ENCODE measurements around the gene KLRD1.
"Not testable (repeated sequence)": the region's sequence is repeated elsewhere in the genome, so short reads cannot be mapped to it uniquely, and the experiment has no call there.

The KLRD1 gene

DNA sequence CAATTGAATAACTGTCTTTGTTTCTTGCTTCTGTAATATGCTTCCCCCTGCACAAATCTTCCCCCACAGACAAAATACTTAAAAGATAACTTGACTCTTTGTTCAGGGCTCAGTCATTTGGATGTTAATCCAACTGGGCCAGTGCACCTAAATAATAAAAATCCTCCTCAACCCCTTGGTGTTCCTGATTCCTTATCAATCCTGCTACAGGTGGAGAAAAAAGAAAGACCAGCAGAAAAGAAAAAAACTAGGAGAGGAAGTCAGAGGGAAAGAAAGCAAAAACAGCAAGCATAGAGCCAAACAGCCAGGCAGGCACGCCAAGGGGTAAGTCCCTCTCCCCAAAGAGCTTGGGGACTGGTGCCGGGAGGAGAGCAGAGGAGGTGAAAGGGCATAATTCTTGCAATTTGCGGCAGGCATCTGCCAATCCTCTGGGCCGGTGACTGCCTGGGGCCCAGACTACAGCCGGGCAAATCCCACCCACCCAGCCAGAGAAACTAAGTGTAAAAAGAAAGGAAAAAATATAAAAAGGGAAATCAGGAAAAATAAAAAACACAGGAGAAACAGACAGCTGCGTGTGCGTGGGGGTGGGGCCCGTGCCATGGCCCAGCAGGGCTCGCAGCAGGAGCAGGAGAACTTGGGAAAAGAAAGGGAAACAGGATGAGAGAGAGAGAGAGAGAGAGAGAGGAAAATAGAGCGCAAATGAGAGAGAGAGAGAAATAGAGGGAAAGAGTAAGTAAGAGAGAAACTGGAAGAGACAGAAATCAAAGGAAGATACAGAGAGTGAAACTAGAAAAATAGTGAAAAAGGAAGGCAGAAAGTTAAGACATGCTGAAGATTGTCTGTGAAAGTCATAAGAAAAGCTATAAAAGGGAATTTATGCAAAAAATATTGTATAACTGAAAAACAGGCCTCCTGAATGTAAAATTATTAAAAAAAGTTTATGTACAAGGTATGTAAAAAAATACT, 60.8 kb downstream of the KLRD1 start:
- peak in 7 of 56 donors; percentile 32 to 49 (median 41) for DNase-seq

DNA sequence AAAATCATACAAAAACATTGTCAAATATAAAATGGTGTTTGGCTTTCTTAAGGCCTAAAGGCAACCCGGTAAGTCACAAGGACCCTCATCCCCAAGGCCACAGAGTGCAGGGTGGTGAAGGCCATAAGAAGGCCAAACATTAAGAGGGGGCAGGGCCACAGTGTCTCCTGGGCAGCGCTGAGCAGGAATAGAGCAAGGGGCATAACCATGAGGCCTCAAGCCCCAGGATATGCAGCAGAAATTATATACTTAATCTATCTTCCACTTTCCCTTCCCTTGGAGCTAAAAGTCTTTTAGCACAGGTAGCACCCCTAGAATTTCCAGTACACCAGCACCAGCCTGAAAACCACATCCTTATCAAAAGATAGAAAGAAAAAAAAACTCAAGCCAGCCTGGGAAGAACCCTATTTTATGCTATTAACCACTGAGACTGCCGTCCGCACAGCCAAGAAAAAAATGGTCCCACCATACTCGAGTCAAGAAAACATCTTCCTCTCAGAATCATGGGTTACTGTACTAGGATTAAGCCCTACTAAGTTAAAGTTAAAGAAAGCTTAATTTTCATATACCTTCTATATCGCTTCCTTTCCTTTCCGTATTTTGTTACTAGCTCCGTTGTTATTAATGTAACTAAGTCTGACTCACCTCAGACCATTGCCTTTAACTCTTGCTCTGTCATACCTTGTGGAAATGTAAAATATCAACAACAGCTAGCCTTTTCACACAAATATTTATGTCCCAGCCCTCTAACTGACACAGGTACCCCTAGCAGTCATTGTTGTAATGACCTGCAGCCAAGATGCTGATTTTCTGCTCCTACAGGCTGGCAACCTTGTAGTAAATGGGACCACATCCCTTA, 62.1 kb downstream of the KLRD1 start:
- DNase-seq: no peak

DNA sequence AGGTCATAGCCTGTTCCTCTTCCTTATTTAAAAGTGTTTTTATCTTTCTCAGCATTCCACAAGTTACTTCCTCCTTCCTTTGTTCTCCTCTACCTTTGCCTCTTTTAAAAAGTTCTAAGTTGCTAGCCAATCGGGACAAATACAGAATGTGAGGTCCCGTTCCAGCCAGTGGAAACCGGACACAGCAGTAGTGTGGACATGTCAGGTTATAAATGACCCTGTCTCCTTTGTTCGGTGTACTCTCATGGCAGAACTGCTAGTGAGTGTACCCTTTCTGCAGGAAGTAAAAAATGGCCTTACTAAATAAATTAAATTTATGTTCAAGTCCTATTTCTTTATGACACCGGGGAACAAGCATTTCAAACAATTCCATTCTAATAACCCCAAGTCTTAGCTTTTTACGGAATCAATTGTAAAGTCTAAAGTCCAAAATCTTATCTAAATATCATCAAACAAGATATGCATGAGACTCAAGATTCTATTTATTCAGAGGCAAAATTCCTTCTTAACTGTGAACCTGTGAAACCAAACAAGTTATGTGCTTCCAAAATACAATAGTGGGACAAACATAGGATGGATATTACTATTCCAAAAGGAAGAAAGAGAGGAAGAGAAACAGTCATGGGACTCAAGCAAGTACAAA, 64.3 kb downstream of the KLRD1 start:
- DNase-seq: not testable (repeated sequence)

DNA sequence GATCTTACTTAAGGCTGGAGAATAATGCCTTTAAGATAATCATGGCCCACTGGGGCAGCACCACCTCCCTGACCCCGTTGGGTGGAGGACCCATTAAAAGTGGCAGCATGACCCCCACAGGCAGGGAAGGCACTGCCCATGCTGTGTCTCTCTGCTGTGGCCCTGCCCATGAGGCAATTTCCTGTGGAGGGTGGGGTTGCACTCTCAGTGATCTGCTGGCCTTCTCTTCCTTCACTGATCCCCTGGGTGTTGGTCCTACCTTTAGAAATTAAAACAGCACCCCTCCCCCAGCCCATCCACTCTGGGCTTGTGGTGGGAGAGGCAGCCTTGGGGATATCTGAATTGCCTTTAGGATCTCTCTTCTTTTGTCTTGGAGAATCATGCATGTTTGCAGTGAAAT, 64.9 kb downstream of the KLRD1 start:
- DNase-seq: peak in 8 of 56 donors; percentile 11 to 42 (median 35)

DNA sequence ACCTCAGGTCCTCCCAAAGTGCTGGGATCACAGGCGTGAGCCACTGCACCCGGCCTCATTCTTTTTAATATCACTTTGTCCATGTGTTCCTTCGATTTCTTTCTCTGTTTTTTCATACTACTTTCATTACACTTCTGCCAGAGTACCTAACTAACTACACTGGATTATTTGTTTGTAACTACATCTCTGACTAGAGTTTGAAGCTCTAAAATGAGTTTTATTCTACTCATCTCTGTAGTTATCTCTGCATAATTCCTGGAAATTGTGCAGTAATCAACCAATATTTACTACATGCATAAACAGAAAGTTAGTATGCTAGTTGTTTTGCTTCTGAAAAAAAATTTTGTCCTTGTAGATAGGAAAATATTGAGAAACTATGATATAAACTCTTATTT, 67.0 kb downstream of the KLRD1 start:
- DNase-seq: no peak

DNA sequence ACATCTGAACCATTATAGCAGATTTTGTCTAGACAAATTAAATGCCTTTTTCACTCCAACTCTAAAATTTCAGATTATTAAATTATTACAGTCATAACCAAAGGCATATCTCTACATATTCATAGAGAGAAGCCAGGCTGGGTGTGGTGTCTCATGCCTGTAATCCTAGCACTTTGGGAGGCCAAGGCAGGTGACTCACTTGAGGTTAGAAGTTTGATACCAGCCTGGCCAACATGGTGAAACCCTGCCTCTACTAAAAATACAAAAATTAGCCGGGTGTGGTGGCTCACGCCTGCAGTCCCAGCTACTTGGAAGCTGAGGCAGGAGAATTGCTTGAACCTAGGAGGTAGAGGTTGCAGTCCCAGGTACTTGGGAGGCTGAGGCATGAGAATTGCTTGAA, 71.1 kb downstream of the KLRD1 start:
- not testable (repeated sequence) for DNase-seq

Measured in nucleus accumbens (tissue), 56 donors.